HG02763 (cell line): Measurements from ENCODE around the gene SERTAD4.
"Not testable (repeated sequence)": the region's sequence is repeated elsewhere in the genome, so short reads cannot be mapped to it uniquely, and the experiment has no call there.

ENCODE experiments used
- ATAC-seq: cut with Tn5 transposase; IDR thresholded peaks from one replicate; pipeline ENCODE4 v1.9.1; 2021; ENCODE audit warnings: mild to moderate bottlenecking, moderate library complexity; ENCODE audit not compliant: unreplicated experiment

Gene SERTAD4

DNA sequence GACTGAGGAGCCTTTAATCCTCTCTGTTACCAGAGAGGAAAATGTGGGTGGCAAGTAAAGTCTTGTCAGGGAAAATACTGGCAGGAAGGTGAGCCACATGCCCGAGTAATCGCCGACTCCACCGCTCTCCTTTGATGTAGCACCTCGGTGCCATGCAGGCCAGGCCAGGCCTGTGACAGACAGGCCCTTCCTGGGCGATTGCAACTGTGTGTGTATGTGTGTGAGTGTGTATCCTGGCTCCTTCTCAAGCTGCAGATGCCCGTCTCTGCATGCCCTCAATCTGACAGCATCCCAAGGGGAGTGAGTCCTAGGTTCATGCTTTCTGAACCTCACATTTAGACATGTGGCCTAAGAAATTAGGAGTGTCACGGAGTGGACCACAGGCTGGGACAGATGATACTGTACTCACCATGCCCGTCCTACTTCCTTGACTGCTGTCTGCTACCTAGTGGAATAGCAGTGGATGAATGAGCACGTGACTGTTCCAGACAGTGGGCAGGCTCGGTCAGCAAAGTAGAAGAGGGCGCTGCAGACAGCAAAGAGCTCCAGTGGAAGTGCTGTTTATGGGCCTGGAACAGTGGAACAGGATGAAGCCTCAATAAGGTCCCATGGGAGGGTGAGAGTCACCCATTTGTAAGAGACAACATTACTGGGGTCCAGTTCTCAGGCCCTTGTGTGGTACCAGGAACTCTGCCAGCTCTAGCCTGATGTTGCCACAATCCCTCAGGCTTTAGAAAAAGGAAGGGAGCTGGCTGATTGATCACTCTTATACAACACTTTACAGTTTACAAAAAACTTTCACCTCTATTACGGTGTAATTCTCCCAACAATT, 25.3 kb downstream of the SERTAD4 start:
- ATAC-seq = no peak

DNA sequence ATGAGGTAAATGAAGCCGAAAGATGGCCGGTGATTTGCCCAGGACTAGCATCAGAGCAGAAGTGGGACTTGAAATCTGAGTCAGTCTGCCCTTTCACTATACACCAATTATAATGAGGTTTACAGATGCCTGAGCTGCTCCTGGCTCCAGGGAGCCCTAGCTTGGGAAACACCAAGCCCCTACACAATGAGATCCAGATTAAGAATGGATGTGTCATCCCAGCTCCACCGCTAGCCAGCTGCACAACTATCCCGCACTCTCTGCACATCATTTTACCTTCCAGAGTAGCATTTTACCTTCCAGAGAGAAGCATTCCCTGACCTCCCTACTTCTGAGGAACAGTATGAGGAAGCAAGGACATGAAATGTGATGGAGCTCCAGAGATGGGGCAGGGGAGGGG, 27.0 kb downstream of the SERTAD4 start:
- no peak for ATAC-seq

DNA sequence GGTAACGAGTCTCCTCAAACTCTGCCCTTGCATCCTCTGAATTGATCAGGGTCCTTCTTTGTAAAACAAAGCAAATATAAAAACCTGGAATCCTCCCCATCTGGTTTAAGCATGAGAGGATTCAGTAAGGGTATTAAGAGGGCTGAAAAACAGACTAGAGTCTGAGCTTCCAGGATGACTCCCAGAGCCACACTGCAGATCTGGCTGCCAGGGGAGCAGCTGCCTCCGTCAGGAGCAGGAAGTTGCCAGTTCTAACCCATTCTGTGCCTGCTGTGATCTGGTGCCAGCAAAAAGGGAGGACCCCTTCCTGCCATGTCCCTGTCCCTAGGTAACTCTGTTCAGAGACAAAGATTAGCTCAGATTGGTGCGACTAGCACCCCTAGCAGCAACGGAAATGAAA, 27.5 kb downstream of the SERTAD4 start:
- no peak for ATAC-seq

DNA sequence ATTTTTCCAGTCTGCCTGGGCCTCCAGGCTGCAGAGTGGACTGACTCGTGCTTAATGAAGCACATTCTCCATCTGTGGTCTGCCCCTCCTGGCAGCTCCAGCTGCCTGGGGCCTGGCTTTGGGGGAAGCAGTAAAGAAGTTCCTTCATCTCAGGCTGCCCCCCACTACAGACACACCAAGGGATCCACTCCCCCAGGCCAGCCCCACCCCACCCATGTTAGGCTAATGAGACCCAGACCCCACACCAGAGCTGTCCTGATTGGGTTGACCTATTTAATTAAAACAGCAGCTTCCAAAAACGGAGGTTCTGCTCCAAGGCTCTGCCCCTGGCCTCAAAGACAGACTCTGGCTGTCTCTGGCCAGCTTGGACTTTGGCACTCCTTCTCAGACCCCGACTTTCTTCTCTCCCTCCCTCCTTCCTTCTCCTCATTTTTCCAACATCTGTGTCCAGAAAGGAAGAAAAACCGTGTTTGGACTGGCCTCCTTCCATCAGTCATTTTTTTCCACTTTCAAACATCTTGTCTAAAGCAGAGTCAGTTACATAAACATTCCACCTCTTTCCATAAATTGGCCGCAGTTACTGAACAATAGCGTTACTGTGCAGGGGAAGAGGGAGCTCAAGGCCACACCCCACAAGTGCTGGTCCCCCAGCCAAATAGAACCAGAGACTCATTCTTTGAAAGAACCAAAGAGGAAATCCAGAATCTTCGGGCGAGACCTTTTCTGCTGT, 29.7 kb downstream of the SERTAD4 start:
- ATAC-seq = no peak

DNA sequence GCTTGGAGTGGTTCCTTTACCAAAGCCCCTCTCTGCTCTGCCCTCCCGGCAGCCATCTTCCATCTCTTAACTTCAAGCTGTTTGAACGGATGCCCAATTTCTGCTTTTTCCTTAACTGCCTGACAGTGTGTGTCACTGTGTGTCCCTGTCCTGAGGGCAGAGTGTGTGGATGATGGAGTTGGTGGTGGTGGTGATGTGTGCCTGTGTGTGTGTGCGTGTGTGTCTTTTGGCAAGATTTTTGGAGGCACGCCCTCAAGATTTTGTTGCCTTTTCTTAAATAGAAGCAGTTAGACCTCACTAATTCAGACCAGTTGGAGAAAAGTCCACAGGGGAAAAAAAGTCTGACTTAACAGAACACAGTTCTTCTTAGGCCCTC, 30.3 kb downstream of the SERTAD4 start:
- no peak for ATAC-seq

DNA sequence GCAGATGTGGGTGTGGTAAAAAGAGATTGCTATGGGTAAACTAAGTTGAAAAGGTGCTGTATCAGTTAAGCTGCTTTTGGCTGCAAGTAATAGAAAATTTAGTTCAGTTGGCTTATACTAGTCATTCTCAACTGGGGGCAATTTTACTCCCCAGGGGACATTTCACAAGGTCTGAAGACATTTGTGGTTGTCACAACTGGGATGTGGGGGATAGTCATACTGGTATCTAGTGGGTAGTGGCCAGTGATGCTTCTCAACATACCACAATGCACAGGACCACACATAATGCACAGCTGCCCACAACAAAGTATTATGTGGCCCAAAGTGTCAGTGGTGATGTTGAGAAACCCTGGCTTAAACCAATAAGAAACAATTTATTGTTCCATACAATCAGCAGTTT, 31.4 kb downstream of the SERTAD4 start:
- no peak for ATAC-seq

DNA sequence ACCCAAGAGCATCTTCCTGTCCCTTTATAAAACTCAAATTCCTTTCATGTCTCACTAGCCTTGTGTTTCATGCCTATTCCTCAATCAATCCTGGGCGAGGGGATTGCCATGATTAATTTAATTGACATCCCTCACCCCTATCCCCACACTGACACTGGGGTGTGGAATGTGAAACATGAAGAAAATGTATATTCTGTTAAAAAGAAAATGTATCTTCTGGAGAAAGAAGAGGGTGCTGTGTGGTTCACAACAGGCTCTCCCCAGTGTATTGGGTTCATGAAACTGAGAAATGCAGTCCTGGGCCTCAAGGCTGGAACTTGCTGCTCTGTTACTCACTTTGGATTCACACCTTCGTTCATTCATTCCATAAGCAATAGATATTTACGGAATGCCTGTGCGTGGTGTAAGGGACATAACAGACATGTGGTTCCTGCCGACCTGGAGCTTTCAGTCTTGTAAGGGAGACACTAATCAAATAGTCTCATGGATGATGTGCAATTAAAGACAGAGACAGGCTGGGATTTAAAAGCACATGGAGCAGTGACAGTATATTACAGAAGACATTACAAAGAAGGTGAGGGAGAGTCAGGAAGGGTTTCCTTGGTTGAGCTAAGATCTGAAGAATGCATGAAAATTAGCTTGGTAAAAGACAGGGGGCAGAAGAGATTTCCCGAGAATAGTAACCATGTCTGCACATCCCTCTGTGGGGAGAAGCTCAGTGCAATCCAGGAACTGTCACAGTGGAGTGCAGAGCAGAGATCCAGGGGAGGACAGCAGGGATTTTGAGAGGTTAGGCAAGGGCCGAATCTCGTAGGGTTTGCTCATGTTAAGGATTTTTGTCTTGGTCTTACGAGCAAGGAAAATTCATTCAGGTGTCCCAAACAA, 32.1 kb downstream of the SERTAD4 start:
- ATAC-seq = no peak

DNA sequence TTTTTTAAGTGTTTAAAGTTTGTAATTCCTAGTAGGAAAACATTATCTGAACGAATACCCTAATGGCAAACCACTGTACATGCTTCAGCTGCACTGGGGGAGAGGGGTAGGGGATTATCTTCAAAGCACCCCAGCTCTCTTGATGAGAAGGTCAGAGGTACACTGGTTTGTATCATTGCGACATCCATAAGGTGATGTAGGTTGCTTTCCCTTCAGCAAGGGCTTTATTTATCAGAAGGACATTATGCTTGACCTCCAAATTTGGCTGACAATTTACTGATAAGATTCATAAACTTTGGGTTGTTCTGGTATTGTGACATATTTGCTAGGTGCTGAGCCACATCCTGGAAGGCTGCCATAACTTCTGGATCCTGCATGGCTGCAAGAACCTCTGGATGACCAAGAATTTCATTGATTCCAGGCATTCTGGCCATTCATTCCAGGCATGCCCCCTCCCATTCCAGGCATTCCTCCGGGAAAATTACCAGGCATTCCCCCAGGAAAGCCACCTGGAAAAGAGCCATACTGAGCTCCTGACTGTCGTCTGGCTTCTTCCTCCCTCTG, 32.9 kb downstream of the SERTAD4 start:
- not testable (repeated sequence) for ATAC-seq

DNA sequence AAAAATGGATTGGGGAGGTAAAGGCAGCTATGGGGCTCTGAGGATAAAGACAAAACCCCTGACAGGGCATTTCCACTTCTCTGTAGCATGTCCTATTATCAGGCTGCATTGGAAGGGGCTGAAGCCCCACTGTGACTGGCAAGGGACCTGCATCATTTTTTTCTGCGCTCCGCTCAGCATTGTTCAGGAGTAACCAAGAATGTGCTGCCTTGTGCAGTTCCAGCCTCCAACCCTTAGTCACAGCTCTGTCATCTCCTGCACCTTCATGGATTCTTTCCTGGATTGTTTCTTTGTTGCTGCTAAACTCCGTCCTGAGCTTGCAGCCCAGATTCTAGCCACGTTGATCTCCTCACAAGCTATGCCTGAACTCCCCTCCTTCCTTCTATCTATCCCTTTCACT, 37.4 kb downstream of the SERTAD4 start:
- no peak for ATAC-seq

DNA sequence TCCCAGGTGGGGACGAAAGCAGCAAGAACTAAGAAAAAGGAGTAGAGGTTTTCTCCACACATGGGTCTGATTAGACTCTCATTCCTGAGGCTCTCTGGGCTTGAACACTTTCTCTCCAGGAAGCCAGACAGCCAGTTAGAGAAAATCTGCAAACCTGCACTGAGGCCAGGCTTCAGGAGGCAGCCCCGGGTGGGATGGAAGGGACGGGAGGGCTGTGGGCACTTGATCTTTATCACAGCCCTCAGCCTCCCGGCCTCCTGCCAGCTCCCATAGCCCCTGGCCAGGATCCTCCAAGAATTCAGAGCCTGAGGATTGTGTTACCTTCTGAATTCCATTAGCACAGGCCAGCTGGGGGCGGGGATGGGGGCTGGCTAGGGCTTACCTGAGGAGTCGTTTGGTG, 40.1 kb downstream of the SERTAD4 start:
- ATAC-seq = no peak

DNA sequence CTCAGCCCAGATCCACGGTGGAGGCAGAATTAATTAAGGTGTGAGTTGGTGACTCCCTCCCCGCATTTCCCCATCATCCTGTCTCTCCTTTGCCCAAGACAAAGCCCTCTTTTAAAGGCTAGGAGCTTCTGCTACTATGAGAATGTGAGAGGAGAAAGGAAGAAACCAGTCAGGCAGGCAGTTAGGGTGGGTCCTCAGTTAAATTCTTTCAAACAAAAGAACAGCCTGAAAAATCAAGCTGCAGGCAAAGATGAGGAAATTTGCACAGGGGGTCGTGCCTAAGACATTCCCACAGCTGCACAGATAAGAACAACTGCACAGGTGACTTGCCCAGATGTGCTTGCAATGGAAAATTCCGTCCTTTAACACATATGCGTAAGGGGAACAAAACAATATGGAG, 47.6 kb downstream of the SERTAD4 start:
- ATAC-seq = no peak

DNA sequence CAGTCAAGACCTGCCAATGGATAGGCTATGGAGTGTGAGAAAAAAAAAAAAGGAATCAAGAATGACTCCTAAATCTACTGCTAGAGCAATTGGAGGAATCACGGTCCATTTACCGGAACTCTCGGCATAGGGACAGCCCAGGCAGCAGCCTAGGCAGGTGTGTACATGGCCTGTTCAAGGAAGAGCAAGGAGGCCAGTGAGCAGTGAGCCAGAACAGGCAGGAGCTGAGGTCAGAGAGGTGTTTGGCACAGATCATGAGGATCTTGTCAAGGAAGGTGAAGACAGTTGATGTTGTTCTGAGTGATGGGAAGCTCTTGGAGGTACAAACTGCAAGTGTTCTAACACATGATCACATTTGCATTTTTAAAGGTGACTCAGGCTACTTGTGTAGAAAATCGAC, 55.5 kb downstream of the SERTAD4 start:
- no peak for ATAC-seq

DNA sequence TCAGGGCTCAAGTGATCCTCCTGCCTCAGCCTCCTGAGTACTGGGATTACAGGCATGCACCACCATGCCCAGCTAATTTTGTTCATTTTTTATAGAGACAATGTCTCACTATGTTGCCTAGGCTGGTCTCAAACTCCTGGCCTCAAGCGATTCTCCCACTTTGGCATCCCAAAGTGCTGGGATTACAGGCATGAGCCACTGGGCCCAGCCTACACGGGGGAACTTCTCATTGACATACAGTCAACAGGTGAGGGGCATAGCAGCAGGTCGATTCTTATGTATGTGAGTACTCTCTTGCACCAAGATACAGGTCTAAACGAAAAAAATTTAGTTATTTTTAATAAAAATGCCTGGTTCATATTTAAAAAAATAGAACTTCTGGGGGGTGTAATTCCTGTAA, 56.7 kb downstream of the SERTAD4 start:
- ATAC-seq = no peak

DNA sequence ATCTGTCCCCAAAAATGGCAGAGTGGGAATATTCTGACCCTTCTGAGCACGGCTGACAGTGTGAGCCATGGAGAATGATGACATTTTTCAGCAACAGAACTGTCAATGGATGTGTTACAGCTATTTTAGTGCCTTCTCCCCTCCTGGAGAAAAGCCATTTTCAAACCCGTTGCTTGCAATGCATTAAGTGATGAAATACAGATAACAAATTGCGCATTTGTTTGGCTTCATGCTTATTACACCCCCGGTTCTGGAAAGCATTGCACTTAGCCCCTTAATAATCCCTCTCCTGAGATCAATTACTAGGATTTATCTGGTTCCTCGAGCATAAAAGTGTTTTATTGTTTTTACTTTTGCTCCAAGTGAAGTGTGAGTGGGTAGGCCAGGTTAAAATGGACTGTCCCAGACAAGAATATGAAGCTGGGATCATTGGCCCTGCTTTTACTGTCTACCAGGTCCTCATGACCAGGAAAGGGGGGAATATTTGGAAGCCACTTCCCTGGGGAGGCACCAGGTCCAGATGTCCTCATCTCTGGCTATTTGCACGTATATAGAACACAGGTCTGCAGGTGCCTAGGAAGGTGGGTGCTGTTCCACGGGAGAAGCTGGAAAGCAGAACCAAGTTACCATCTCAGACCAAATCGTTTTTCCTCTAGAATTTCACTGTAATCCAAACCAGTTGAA, 58.6 kb downstream of the SERTAD4 start:
- ATAC-seq = no peak

DNA sequence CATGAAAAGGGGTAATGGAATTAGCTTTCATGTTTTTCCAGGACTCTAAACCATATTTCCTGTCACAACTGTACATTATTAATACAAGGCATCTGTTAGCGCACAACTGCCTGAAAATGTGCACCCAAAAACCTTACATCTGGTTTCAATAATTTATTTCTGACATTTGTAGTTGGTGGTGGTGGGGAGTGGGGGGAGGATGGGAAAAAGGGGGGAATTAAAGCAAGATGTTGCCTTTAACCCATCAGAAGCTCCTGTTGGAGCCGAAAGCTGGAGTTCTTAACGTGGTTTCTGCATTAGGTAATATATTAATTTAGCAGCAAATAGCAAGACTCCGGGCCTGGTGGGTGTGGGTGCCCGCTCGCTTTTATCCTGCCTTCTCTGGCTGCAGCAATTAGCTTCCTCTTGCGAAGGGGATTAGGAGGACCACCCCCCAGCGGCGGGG, 59.2 kb downstream of the SERTAD4 start:
- no peak for ATAC-seq

DNA sequence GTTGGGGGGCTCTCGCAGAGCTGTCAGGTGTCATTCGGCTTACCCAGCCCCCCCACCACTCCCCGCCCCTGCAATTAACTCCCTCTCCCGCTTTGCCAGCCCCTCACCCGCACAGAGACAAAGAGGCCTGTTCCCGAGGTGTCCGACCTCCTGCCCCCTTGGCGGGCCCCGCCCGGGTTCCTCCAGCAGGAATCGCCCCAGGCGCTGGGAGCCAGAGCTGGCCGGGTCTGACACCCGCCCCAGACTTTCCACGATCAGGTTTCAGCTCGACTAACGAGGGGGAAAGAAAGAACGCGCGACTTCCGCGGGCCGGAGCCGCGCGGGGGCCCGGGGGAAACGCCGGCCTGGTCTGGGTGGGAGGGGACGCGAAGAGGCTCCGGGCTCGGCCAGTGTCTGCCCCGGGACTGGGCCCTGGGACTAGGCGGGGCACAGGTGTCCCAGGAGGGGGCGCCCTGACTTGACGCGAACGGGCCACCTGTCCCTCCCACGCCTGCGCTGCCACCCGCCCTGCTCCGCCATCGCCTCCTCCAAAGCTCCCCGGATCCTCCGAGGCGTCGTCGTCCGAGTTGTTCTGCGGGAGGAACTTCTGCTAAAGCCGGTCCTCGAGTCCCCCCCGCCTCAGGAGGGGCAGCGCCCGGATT, 59.8 kb downstream of the SERTAD4 start:
- ATAC-seq = no peak

DNA sequence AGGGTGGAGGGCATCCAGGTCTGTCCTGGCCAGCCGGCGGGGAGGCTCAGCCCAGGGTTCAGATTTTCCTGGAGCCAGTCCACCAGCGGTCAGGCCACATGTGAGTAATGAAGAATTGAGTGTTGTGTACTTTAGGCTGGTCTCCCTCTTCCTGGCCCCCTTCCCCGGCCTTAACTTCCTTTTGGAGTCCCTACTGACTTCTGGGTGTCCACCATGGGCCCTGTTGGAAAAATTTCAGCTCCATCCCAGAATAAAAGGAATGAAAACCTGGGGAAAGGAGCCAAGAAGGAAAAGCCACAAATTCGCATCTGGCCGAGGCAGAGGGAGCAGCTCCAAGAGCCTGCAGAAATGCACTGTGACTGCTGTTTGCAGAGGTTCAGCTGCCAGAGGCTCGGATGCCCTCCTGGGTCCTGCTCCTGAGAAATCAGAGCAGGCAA, 60.6 kb downstream of the SERTAD4 start:
- ATAC-seq = no peak

DNA sequence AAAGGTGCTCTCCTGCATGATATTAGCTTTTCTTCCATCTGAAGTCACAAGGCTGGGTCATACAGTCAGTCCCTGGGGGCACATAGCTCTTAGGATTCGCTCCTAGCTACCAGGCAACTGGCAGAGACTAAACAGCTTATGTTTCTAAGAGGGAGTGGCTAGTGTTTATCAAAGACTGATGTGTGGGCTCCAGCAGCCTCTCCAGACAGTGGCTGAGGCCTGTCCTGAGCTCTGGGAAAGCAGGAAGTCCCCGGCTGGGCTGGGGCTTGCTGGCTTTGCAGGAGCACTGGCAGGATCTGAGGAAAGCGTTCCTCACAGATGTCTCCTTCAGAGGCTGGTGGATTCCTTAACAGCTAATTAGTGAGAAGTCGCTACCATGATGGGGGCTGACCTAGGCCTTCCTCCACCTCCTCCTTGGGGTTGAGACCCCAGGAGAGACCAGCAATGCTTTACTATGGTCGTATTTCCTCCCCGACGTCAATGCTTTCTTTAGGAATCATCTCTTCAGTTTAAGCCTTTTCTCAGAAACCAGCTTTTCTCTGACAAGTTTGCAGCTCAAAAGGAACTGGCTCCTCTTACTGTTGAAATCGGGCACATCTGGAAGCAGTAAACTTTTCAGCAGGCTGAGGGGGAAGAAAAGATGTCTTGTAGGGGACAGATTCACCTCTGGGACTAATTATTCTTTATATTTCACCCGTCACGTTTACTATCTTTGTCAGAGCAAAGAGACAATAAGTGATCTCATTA, 62.6 kb downstream of the SERTAD4 start:
- ATAC-seq = no peak
